ENCODE results near the gene PALLD.

PALLD gene

DNA sequence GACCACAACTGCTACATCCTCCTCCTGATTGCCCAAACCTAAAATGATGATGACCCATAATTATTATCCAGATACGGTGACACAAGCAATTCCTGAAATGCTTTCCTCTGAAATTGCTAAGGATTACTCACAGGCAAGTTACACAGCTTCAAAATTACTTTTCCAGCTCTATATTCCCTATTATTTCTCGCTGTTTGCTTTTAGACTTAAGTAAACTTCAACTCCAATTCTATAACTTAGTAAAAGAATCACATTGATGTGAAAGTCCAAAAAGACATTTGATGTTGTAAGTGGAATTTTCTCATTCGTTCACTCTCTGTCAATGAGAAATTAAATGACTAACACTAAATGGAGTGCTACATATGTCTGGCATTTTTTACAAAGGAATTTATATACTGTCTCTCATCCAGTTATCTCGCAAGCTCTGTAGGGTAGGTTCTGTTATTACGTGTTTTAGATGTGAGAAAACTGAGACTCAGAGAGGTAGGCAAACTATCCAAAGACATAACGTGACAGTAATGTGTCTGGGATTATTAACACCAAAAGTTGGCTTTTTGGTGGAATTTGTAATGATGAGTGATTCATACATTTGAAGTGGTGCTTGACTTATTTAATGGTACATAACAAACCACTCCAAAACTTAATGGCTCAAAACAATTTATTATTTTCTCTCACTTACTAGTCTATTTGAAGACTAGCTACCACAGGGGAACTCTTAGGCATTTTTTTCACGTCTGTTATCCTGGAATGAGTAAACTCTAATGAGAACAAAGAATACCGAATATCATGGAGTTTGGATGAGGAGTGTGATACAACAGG, 31.5 kb downstream of the PALLD start:
- DNase-seq = no peak

GRCh38 chr4:168529257-168529656, 32.4 kb downstream of the PALLD start:
- DNase-seq = no peak

- no peak for DNase-seq
Measured at GRCh38 chr4:168531305-168531704, 34.5 kb downstream of the PALLD start.

DNA sequence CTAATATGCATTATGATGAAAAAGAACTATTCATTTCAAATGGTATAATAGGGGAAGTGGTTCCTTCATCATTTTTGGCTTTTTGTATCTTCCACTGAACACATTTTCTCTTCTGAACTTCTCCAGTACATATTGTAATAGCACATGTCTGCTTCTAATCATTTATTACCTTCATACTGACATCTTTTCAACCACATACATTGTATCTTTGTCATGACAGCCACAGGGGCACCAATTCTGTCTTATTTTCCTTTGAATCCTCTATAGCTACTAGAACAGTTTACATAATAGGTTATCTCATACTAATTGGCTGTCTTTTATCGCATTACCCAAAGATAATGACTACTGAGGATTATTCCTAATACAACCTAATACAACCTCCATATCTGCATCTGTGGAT, 37.7 kb downstream of the PALLD start:
- no peak for DNase-seq

- no peak for DNase-seq
Measured at GRCh38 chr4:168535689-168536088, 38.8 kb downstream of the PALLD start.

DNA sequence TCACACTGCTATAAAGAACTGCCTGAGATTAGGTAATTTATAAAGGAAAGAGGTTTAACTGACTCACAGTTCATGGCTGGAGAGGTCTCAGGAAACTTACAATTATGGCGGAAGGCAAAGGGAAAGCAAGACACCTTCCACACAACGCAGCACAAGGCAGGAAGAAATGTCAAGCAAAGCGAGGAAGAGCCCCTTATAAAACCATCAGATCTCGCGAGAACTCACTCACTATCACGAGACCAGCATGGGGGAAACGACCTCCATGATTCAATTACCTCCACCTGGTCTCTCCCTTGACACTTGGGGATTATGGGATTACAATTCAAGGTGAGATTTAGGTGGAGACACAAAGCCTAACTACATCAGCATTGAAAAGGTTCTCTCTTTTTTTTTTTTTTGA, 39.6 kb downstream of the PALLD start:
- DNase-seq = no peak

DNA sequence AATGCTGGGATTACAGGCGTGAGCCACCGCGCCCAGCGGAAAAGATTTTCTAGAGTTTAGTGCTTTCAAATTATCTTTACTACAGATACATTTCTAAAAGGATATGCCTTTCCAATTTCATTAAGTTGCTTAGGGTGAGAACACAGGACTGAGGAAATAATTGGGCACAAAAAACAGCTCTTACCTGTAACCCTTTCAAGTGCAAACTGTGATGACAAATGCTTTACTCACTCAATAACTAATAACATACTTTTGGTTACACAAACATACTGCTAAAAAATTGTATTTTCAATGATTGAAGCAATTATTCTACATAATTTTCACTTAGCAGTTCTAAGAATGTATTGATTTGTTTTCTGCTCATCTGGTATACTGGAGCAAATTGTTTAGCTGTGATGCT, 40.2 kb downstream of the PALLD start:
- no peak for DNase-seq

DNA sequence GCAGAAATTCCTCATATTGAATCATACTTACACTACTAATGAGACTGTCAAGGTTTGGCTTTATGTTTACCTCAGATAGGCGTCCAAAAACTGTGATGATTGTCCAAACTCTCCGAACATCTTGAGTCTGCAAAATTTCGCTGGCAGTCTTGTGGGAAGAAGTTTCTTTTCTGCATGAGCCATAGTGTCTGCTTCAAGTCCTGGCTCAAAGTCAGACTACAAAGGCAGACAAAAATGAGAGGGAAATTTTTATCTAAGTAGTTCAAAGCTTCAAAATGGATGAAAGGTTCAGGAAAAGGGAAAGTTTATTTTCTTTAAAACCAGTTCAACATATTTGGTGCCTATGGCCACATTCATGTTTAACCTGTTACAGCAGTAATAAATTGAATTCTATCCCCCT, 40.7 kb downstream of the PALLD start:
- no peak for DNase-seq

DNA sequence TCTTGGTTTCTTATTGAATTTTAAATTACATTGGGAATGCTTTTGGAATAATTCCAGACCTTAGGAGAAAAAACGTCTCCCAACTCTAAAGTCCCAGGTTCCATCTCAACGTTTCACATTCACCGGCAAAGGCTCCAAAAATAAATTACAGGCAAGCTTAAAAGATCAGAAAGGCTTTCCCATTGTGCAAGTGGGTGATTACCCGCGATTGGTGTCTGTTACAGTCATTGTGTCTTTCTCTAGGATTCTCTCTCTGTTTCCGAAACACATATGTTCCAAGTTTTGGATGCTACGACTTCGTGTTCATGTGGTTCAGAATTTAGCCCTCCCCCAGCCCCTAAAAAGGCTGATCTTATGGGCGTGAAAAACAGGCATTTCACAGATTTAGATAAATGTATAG, 41.8 kb downstream of the PALLD start:
- no peak for DNase-seq

GRCh38 chr4:168540086-168540485, 43.2 kb downstream of the PALLD start:
- DNase-seq = no peak

GRCh38 chr4:168540503-168541265, 43.8 kb downstream of the PALLD start:
- no peak for DNase-seq

- no peak for DNase-seq
Measured at GRCh38 chr4:168541266-168541953, 44.6 kb downstream of the PALLD start.

GRCh38 chr4:168549143-168549542, 52.3 kb downstream of the PALLD start:
- no peak for DNase-seq

DNA sequence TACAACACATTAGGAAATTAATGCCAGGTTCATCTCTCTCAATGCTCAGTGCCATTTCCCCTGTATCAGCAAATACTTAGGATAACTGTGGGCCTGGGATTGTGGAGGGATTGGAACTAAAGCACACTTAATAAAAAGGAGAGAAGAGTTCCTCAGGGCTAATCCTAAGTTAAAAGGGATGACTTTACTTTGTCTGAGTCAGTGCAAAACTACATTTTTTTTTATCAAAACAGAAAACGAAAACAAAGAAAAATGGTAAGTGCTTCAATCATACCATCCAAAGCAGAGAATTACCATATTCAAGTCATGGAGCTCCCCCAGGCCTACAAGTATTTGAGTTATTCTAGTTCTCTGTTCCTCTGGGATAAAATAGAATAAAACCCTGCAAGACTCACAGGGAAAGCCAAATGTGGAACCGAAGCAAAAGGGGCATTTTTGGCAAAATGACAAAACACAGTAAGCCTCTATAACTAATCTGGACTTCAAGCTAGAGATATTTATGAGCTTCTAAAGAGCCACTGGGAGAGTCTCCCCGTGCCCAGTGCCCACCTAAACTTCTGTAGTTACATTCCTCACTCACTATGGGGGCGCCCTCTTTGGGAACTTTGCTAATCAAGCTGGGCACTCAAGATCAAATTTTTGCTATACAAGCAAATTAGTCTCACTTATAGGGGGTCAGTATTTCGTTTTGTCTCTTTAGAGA, 53.4 kb downstream of the PALLD start:
- DNase-seq = no peak

DNA sequence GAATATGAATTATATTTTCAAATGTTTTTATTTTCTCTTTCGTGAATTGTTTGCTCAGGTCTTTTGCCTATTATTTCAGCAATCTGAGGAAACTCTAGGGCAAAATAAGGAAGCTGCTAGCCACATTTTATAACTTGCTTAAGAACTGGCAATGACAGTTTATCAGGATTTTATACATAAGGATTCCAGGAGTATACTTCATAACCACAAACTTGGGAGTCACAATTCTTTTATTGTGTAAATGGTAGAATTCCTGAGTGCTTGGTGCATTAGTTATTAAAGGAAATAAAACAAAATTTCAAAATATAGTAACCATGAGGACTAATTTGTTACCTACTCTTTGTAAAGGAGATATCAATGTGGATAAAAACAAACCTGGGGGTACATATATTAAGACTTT, 54.4 kb downstream of the PALLD start:
- no peak for DNase-seq

DNA sequence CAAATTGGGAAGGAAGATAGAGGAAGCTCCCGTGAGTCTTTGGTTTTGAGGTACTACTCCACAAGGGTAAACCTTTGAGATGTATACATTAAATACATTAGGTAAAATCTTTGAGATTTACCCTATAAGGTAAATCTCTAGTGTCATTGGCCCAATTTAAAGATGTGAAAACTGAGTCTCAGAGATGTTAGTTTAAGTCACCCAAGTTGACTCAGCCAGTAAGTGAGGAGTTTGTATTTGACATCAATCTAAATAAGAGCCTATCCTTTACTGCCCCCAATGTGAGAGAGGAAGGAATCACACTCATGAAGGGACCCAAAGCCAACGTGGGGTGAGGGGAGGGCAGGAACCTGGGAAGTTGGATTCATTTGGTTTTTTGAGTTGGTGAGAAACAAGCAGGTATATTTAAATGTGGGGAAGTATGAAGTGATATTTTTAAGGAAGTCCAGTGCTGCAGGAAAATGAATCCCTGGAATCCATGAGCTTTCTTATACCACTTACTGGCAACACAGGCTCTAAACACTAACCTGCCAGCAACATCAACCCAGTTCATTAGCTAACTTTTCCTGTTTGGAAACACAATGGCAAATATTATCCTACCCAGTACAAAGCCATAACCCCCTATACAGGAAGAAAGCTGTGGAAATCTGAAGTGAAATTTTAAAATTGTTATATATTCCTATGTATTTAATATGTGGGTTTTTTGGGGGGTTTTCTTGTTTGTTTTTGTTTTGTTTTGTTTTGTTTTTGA, 55.3 kb downstream of the PALLD start:
- DNase-seq = no peak

DNA sequence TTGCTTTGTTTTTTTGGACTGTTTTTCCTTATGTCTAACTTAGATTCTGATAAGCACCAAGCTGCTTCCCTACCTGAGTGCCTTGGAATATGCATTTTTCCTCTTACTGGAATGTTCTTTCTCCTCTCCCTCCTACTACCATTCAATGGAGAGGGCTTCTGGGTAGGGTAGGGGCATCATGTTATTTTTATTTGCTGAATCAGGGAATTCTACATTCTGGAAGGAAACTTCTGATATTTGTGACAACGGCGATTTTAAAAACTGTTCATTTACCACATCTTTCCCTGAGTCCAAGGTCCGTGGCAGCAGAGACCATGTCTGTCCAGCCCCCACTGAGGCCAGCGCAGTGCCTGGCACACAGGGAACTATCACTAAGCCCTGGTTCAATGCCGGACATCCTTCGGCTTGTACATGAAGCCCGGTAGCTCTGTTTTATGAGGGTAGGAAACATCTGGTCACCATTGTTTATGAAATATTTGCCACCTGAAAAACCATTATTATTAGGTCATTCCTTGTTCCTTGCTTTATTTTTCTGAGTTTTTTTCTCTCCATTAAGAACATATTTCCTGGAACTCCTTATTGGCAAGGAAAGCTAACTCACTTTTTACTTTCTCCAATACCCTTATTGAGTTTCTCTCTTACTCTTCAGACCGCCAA, 57.0 kb downstream of the PALLD start:
- no peak for DNase-seq

DNA sequence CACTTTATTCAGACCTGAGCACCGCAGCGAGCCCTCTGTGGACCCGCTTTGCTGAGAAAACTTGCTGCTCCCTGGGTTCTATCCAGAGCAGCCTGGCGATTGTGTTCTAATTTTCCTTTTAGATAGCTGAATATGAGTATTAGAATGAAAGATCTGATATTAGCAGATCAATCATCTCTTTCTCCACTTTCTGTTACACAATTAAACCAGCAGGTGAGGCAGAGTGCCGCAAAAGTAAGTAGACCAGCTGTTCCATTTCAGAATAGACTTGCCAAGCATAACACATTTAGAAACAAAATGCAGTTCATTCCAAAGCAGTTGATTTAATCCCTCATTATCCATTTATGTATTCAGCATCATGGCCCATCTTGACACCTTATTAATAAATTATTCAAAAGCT, 58.6 kb downstream of the PALLD start:
- DNase-seq = no peak

DNA sequence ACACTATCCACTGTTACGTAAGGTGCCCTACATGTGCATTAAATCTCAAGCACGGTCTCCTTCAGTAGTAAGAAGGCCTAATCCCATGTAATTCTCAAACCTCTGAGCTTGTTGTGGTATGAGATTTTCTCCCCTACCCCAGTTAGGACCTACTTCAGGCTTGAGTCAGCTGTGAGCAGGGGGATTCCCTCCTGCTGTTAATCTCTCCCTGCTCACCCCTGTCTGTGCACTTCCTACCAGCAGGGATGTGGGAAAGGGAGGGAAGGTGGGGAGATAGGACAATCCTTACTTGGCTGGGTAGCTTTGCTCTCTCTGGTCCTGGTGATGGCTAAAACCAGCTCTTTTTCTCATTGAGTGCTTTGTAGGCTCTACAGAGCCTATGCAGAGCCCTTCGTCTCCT, 60.8 kb downstream of the PALLD start:
- DNase-seq = no peak

GRCh38 chr4:168558599-168558998, 61.7 kb downstream of the PALLD start:
- DNase-seq = no peak

DNA sequence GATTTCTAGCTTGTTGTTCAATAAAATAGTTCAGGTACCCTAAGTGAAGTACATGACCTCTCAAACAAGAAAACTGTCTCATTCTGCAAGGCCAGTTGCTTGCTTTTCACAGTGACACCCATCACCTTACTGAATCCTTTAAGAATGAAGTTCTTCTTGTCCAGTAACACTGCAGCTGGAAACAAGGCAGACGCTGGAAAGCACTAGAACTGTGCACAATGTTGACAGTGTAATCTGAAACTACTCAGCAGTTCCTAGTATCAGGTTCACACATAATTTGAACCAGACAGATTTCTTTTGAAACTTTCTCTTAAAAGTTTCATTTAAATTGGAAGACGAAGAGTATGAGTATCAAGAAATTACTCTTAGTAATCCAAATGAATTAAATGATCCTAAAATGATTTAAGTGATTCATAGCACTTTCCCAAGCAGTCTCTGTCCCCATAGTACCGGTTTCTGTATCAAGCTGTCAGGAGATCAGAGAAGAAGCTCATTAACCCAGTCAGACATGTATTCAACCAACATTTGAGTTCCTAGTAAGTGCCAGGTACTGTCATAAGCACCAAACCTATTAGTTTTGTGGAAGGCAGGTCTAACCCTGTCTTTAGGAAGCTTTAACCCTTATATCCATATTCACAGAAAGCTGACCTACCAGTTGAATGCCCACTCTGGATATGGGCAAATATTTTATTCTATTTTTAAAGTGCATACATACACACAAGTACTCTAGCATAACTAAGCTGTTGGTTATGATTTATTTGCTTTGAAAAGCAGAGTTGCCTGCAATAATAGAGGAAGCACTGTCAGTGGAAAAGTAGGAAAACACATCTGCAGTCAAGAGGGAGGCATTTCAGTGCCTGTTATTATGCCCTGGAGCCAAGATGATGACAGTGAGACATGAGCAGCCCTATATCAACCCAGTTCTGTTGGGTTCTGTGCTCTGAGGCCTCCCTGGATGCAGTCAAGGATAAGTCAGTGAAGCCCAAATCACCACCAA, 63.6 kb downstream of the PALLD start:
- DNase-seq = no peak

All from NCI-H774 (cell line).